ENCODE data around the gene JAKMIP1.

DNA sequence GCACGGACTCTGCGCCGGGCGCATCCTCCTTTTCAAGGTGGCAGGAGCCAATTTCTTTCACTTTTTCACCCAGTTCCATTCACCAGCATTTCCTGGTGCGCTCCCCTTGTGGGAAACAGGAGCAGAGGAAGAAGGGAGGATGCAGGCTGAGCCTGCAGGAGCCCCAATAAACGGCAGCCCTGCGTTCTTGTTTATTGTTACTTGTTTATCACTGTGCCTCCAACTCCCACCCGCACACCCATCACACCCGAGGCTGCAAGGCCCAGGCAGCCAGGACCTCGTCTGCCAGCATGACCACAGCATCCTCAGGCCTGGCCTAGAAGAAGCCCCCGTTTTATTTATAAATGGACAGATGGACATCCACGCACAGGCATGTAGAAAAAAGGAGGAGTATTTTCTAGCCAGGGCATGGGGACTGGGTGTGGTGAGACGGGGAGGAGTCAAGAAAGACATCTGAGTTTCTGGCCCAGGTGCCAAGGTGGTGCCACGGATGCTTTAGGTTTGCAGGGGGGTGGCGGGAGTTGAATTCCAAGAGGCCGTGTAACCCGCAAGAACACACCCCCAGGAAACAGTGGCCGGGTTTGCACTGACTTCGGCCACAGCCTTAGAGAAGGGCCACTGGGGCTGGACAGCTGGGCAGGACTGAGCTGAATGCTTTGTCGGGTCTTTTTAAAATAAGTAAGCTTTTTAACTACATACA lies 51.7 kb downstream of the JAKMIP1 start:
- TF ChIP-seq CTCF (IDR thresholded peaks at IDR 0.05) (no peak), POLR2AphosphoS5 (IDR thresholded peaks at IDR 0.05; ENCODE audit: low read depth, low read length) (no peak), SIN3A (IDR thresholded peaks at IDR 0.05; ENCODE audit: borderline replicate concordance, insufficient read depth, low read depth, low read length) (no peak)
- TF ChIP-seq, protein P1, sequence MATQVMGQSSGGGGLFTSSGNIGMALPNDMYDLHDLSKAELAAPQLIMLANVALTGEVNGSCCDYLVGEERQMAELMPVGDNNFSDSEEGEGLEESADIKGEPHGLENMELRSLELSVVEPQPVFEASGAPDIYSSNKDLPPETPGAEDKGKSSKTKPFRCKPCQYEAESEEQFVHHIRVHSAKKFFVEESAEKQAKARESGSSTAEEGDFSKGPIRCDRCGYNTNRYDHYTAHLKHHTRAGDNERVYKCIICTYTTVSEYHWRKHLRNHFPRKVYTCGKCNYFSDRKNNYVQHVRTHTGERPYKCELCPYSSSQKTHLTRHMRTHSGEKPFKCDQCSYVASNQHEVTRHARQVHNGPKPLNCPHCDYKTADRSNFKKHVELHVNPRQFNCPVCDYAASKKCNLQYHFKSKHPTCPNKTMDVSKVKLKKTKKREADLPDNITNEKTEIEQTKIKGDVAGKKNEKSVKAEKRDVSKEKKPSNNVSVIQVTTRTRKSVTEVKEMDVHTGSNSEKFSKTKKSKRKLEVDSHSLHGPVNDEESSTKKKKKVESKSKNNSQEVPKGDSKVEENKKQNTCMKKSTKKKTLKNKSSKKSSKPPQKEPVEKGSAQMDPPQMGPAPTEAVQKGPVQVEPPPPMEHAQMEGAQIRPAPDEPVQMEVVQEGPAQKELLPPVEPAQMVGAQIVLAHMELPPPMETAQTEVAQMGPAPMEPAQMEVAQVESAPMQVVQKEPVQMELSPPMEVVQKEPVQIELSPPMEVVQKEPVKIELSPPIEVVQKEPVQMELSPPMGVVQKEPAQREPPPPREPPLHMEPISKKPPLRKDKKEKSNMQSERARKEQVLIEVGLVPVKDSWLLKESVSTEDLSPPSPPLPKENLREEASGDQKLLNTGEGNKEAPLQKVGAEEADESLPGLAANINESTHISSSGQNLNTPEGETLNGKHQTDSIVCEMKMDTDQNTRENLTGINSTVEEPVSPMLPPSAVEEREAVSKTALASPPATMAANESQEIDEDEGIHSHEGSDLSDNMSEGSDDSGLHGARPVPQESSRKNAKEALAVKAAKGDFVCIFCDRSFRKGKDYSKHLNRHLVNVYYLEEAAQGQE (IDR thresholded peaks at IDR 0.05; ENCODE audit: insufficient read depth in 1 of 2, low read depth in 2 of 2, low read length in 1 of 2), result no peak
